ENCODE measurements around the gene SLC37A1. TPM values are rescaled to one million over a fixed set of nuclear protein-coding genes. Genes with fewer than 3 reads are reported as not detected.

SLC37A1 gene
- total RNA-seq, 1 experiment from 2014 or later: 38.3 TPM

GRCh38 chr21:42478504-42478903, 35.1 kb upstream of the SLC37A1 start:
- H3F3A ChIP-seq (ENCODE audit: low read length, unreplicated experiment): no peaks in the 10 kb centered on the region
- H2AFZ ChIP-seq (ENCODE audit: low read length): no peak overlapping the region
- H3K9me3 ChIP-seq (ENCODE audit: low read length): no peaks in the 10 kb centered on the region
- no TSS peak for BruUV-seq (replicated peaks)
- ATAC-seq (no peak), DNase-seq (no peak)
- no peaks in the 10 kb centered on the region for H3K9me2 ChIP-seq (replicated peaks; ENCODE audit: low read length)
- H3K27ac ChIP-seq (ENCODE audit: low read length): no peak overlapping the region
- no peaks in the 10 kb centered on the region for H3K27me3 ChIP-seq (ENCODE audit: low read length)
- ChIA-PET CTCF (no interaction called here), POLR2A (ENCODE audit: unreplicated experiment) (interaction anchor here (0.6 kb wide), 1 partner anchor 65 kb away, joined by 4 read pairs; no protein-coding TSS in a partner anchor)
- H3K36me3 ChIP-seq (ENCODE audit: low read depth, low read length): no peaks in the 10 kb centered on the region
- no peaks in the 10 kb centered on the region for H4K20me1 ChIP-seq (ENCODE audit: low read length)
- no peaks in the 10 kb centered on the region for H3K79me2 ChIP-seq (ENCODE audit: low read length)
- H3K4me1 ChIP-seq (ENCODE audit: insufficient read depth, low read length): peaks cover 17% of the 10 kb centered on the region
- H3K9ac ChIP-seq (ENCODE audit: low read length): no peak overlapping the region
- no peak overlapping the region for H3K4me2 ChIP-seq (ENCODE audit: low read length)
- no peak overlapping the region for H3K4me3 ChIP-seq (ENCODE audit: low read length)
- intact Hi-C loops (cut with micrococcal nuclease): no loop called here
- TF ChIP-seq CTCF (conservative IDR thresholded peaks at IDR 0.05; ENCODE audit: low read depth, low read length): no peak
- TF ChIP-seq EZH2phosphoT487 (IDR thresholded peaks at IDR 0.05; ENCODE audit: borderline replicate concordance, low read length): no peak
- TF ChIP-seq EZH2 (IDR thresholded peaks at IDR 0.05; ENCODE audit: low read length, unreplicated experiment): no peak

- intact Hi-C loops (cut with micrococcal nuclease): no loop called here
- POLR2A ChIA-PET (ENCODE audit: unreplicated experiment): no interaction called here
- H3K4me3 ChIP-seq (ENCODE audit: low read length): no peak overlapping the region
- H3K9ac ChIP-seq (ENCODE audit: low read length): no peak overlapping the region
- H3K79me2 ChIP-seq (ENCODE audit: low read length): no peaks in the 10 kb centered on the region
- ATAC-seq (no peak), DNase-seq (no peak)
- peaks cover 6% of the 10 kb centered on the region for H3K4me1 ChIP-seq (ENCODE audit: insufficient read depth, low read length)
- H4K20me1 ChIP-seq (ENCODE audit: low read length): no peaks in the 10 kb centered on the region
- TF ChIP-seq EZH2phosphoT487 (IDR thresholded peaks at IDR 0.05; ENCODE audit: borderline replicate concordance, low read length): no peak
- TF ChIP-seq EZH2 (IDR thresholded peaks at IDR 0.05; ENCODE audit: low read length, unreplicated experiment): no peak
- no peak for TF ChIP-seq CTCF (conservative IDR thresholded peaks at IDR 0.05; ENCODE audit: low read depth, low read length)
- no peaks in the 10 kb centered on the region for H3K9me2 ChIP-seq (replicated peaks; ENCODE audit: low read length)
- CTCF ChIA-PET: interaction anchor here (0.7 kb wide), 1 partner anchor 323 kb away, joined by 3 read pairs; no protein-coding TSS in a partner anchor
- no peaks in the 10 kb centered on the region for H3F3A ChIP-seq (ENCODE audit: low read length, unreplicated experiment)
- no peak overlapping the region for H3K27ac ChIP-seq (ENCODE audit: low read length)
- H3K4me2 ChIP-seq (ENCODE audit: low read length): no peak overlapping the region
- H3K9me3 ChIP-seq (ENCODE audit: low read length): no peaks in the 10 kb centered on the region
- no peak overlapping the region for H2AFZ ChIP-seq (ENCODE audit: low read length)
- no peaks in the 10 kb centered on the region for H3K27me3 ChIP-seq (ENCODE audit: low read length)
- no TSS peak for BruUV-seq (replicated peaks)
- no peaks in the 10 kb centered on the region for H3K36me3 ChIP-seq (ENCODE audit: low read depth, low read length)
These were observed 34.1 kb upstream of the SLC37A1 start for GRCh38 chr21:42479582-42479981.

- Histone ChIP-seq H3F3A (ENCODE audit: low read length, unreplicated experiment) (no peaks in the 10 kb centered on the region), H3K9me2 (replicated peaks; ENCODE audit: low read length) (no peaks in the 10 kb centered on the region), H3K36me3 (ENCODE audit: low read depth, low read length) (no peaks in the 10 kb centered on the region), H3K4me3 (ENCODE audit: low read length) (no peak overlapping the region), H3K27me3 (ENCODE audit: low read length) (no peaks in the 10 kb centered on the region), H3K79me2 (ENCODE audit: low read length) (no peaks in the 10 kb centered on the region), H3K4me2 (ENCODE audit: low read length) (no peak overlapping the region), H3K27ac (ENCODE audit: low read length) (no peak overlapping the region), H2AFZ (ENCODE audit: low read length) (no peak overlapping the region), H4K20me1 (ENCODE audit: low read length) (no peaks in the 10 kb centered on the region), H3K9ac (ENCODE audit: low read length) (no peak overlapping the region), H3K9me3 (ENCODE audit: low read length) (no peaks in the 10 kb centered on the region), H3K4me1 (ENCODE audit: insufficient read depth, low read length) (no peaks in the 10 kb centered on the region)
- no peak for TF ChIP-seq CTCF (conservative IDR thresholded peaks at IDR 0.05; ENCODE audit: low read depth, low read length)
- TF ChIP-seq EZH2phosphoT487 (IDR thresholded peaks at IDR 0.05; ENCODE audit: borderline replicate concordance, low read length): no peak
- no peak for TF ChIP-seq EZH2 (IDR thresholded peaks at IDR 0.05; ENCODE audit: low read length, unreplicated experiment)
- DNase-seq: no peak
- POLR2A ChIA-PET (ENCODE audit: unreplicated experiment): no interaction called here
- no TSS peak for BruUV-seq (replicated peaks)
- intact Hi-C loops (cut with micrococcal nuclease): no loop called here
- CTCF ChIA-PET: no interaction called here
- ATAC-seq: no peak
These were observed 32.9 kb upstream of the SLC37A1 start for GRCh38 chr21:42480736-42481135.
